Bone marrow (tissue), 2 donors: Measurements from ENCODE around the gene TUBA1B.
"Not testable (repeated sequence)": the region's sequence is repeated elsewhere in the genome, so short reads cannot be mapped to it uniquely, and the experiment has no call there.

Experiments used
- DNase-seq, 2 donors: peaks; one replicate each; lab custom pipeline; 2025; lab: John Stamatoyannopoulos, UW

The TUBA1B gene

DNA sequence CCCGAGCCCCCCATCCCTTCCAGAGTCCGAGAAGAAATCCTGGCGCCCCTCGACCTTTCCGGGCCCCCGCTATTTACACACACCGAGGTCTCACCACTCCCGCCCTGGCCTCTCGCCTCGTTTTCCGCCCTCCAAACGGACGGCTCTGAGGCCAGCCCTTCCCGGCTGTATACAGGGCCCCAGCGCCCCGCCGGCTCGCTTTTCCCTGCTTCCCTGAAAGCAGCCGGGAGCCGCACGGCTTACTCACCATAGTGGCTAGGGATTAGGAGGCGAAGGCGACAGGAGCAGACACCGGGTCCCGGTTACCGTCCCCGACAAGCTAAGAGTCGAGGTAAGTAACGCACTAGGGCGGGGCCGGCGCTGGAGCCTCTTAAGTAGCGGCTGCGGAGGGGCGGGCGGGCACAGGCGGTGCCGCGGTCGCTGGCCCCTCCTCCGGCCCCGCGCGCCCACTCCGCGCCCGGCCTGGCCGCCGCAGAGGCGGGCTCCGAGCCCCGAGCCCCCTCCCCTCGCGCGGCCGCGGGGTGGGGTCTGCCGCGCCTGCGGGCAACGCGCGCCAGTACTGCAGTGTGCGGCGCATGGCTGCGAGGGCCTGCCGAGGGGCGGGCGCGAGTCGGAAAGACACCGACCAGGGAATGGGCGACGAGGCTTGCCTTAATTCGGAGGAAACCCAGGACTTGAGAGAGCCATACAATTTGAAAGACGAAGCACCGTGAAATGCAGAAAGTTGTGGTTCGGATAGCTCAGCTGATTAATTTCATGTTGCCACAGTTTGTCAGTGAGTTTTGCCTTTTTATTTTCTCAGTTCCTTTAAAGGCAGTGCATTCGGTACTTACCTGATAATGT is at the start of gene TUBA1B:
TSS of gene TUBA1B (minus strand) at position 345 of the 843 bp plus-strand sequence. CDS start at position 250, 95 bp downstream.
- DNase-seq: peak; percentile 63 to 86

- no peak for DNase-seq
Measured at GRCh38 chr12:49174218-49174617, 43.0 kb upstream of the TUBA1B start.

GRCh38 chr12:49170924-49171323 is 39.7 kb upstream of the TUBA1B start:
- DNase-seq: no peak

- DNase-seq: no peak
Measured at GRCh38 chr12:49165114-49165513, 33.9 kb upstream of the TUBA1B start.

DNA sequence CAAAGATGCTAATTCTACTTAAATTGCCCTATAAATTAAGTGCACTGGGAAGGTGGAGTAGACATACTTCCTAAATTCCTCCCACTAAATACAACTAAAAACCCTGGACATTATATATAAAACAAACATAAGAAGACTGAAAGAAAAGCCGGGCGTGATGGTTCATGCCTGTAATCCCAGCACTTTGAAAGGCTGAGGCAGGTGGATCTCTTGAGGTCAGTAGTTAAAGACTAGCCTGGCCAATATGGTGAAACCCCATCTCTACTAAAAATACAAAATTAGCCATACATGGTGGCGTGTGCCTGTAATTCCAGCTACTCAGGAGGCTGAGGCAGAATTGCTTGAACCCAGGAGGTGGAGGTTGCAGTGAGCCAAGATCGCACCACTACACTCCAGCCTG is 30.7 kb upstream of the TUBA1B start:
- DNase-seq: not testable (repeated sequence)

DNA sequence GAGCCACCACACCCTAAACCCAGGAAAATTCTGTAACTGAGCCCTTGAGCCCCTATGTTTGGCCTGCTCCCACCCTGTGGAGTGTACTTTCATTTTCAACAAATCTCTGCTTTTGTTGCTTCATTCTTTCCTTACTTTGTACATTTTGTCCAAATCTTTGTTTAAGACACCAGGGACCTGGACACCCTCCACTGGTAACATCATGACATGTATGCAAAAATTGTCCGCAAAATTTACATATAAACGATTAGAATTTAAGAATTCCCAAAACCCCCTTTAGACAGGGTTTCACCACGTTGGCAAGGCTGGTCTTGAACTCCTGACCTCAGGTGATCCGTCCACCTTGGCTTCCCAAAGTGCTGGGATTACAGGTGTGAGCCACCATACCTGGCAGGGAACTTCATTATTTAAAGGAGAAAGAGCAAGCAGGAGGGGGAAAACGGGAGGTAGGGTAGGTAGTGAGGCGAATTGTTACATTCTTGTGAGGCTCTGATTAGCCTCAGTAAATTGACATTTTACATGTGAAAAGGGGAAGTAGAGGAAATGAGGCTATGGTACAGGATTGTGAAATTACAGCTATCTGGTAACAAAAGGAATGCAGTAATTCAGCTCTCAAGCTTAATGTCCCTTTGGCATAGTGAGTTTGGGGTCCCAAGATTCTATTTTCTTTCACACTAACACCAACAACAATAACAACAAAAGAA is 30.0 kb upstream of the TUBA1B start:
- DNase-seq: peak in 1 of 2 donors; percentile 20

GRCh38 chr12:49160399-49160798 is 29.2 kb upstream of the TUBA1B start:
- no peak for DNase-seq

- no peak for DNase-seq
Measured at GRCh38 chr12:49154221-49154620, 23.0 kb upstream of the TUBA1B start.

GRCh38 chr12:49147384-49147783 is 16.2 kb upstream of the TUBA1B start:
- DNase-seq: no peak

- DNase-seq: no peak
Measured at GRCh38 chr12:49146406-49146805, 15.2 kb upstream of the TUBA1B start.

DNA sequence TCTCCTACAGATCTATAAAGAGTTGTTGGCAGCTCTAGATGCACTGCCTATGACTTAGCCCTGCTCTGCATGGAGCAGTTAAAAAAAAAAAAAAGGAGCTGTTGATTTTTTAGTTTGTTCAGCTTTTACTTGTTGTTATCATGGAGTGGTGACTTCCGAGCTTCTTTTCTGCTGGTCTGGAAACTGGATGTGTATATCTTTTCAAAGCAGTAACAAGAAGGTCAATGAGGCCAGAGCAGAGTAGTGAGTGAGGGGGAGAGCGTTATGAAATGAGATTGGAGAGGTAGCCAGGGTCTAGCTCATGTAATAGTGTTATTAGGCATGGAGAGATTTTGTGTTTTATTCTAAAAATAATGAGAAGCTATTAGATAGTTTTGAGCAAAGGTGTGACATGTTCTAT is 13.2 kb upstream of the TUBA1B start:
- DNase-seq: no peak

DNA sequence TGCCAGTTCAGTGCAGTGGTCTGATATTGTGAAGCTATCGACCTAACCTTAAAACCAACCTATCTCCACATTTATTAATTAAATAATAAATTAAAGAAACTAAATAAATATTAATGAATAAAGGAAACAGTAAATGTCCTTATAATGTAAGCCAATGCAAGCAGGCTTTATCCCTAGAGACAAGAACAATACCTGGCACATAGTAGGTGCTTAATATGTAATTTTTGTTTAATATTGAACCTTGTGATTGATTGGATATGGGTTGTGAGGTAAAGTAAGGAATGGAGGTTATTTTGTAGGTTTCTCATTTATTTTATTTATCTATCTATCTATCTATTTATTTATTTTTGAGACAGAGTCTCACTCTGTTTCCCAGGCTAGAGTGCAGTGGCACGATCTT is 7.8 kb upstream of the TUBA1B start:
- no peak for DNase-seq

DNA sequence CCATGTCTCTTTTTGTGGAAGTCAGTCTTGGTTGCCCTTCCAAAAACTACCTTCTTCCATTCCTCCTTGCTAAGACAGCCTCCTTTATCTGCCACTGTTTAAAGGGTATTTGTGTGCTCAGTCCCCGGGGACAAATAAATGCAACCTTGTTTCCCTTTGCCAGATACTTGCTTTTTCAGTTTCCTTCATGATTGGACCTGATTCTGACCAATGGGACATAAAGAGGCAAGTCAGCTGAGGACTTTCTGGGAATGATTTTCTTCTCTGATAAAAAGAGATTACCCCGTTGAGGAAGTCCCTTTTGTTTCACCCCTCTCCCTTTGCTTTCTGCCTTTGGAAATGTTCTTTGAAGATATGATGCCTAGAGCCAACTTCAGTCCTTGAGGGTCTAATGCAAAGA is 7.4 kb upstream of the TUBA1B start:
- DNase-seq: no peak

GRCh38 chr12:49137476-49137875 is 6.3 kb upstream of the TUBA1B start:
- no peak for DNase-seq

DNA sequence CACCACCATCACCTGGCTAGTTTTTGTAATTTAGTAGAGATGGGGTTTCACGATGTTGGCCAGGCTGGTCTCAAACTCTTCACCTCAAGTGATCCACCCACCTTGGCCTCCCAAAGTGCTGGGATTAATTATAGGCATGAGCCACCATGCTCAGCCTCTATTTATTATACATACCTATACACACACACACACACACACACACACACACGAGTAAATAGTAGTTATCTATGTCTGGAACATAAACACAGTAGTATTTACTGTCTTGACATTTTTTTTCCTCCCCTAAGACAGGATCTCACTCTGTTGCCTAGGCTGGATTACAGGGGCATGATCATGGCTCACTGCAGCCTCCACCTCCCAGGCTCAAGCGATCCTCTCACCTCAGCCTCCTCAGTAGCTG is 5.8 kb upstream of the TUBA1B start:
- DNase-seq: not testable (repeated sequence)

GRCh38 chr12:49133590-49133989 is 2.4 kb upstream of the TUBA1B start:
- no peak for DNase-seq

DNA sequence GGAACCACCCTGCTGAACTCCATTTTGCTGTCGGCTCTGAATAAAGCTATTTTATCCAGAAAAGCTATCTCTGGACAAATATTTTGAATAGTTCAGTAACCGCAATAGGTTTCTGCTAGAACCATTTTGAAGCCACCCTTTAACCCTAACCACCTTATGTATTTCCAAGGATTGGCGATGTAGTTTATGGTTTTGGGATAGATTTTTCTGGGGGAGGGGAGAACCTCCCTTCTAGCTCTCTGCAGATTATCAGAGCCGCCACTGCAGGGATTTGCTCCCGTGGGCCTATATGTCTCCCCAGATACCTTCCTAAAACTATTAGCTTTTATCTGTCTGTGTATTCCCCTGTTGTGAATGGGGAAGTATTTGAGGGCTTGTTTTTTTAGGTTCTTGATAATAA is 1.8 kb upstream of the TUBA1B start:
- no peak for DNase-seq

DNA sequence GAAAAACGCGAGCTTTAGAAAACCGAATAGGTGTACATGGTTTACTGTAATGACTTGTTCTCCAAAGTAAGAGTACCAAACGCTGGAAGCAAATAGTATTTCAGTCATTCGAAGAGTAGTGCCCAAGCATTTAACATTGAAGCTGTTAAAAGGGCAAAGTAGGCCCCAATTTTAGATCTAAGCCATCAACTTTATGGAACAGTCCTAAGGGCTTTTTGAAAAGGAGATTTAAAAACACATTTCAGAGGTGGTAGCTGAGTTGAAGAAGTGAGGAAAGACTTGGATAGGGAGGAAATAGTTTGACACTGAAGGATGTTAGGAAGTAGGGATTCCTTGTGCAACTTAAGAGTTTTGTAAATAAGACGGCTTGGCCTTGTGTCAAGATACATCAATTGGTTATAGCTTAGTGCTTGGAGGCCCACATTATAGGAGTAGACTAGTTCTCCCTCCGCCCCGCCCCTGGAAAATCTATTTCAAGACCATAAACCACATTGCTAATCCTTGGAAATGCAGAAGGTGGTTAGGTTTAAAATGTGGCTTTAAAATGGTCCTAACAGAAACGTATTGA is 783 bp upstream of the TUBA1B start:
- peak in 1 of 2 donors; percentile 9 for DNase-seq

- DNase-seq: peak; percentile 81 to 86
Measured at GRCh38 chr12:49130151-49131050, 794 bp downstream of the TUBA1B start.

- no peak for DNase-seq
Measured at GRCh38 chr12:49129332-49130150, 1.7 kb downstream of the TUBA1B start.

DNA sequence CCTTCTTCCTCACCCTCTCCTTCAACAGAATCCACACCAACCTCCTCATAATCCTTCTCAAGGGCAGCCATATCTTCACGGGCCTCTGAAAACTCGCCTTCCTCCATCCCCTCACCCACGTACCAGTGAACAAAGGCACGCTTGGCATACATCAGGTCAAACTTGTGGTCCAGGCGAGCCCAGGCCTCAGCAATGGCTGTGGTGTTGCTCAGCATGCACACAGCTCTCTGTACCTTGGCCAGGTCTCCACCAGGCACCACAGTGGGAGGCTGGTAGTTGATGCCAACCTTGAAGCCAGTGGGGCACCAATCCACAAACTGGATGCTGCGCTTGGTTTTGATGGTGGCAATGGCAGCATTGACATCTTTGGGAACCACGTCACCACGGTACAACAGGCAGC is 3.2 kb downstream of the TUBA1B start:
- not testable (repeated sequence) for DNase-seq
